Measurements from ENCODE around the gene TAS2R42.

The TAS2R42 gene

DNA sequence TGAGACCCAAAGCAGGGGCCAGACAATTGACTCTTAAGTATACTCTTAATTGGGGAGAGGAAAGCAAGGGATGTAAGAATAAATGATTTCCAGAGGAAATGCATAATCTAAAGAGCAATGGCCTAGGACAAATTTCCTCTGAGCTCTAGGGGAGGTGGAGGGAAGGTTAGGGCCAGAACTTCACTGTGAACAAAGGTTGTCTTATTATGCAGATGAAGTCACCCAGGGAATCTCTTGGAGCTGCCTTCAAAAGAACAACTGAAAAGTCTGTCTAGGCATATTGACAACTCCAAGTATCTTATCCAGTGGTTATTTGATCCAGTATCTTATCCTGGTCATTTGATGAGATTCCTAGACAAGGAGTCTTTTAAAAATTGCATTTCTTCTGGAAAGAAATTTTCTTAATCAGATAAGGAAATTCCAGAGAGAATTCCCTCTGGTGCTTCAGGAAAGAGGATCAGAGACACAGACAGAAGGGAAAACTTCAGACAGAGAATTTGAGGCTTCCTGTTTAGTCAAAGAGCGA, 32.3 kb downstream of the TAS2R42 start:
- H3K79me2 ChIP-seq (ENCODE audit: insufficient read depth, low read length) = peaks cover 24% of the 10 kb centered on the region
- TF ChIP-seq, protein P1, sequence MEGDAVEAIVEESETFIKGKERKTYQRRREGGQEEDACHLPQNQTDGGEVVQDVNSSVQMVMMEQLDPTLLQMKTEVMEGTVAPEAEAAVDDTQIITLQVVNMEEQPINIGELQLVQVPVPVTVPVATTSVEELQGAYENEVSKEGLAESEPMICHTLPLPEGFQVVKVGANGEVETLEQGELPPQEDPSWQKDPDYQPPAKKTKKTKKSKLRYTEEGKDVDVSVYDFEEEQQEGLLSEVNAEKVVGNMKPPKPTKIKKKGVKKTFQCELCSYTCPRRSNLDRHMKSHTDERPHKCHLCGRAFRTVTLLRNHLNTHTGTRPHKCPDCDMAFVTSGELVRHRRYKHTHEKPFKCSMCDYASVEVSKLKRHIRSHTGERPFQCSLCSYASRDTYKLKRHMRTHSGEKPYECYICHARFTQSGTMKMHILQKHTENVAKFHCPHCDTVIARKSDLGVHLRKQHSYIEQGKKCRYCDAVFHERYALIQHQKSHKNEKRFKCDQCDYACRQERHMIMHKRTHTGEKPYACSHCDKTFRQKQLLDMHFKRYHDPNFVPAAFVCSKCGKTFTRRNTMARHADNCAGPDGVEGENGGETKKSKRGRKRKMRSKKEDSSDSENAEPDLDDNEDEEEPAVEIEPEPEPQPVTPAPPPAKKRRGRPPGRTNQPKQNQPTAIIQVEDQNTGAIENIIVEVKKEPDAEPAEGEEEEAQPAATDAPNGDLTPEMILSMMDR (conservative IDR thresholded peaks at IDR 0.05; ENCODE audit: low read length) = no peak
- TF ChIP-seq EZH2phosphoT487 (IDR thresholded peaks at IDR 0.05; ENCODE audit: borderline replicate concordance) = no peak

DNA sequence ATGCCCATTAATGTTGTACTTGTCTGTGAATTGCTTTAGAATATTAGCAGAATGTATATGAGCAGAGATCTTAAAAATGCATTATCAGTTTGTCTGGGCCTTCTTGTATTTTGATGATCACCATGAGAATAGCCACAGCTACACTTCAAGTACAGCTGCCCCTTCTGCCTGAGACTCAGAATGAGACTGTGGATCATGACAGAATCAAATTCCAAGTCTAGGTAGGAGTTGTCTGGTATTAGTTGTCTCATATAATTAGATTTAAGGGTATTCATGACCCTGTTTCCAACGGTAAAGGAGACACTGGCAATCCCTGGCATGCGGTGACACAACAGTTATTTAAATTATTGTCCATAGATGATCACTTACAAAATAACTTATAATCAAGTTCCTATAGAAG, 34.0 kb downstream of the TAS2R42 start:
- H2AFZ ChIP-seq (ENCODE audit: low read length) = no peak overlapping the region
- no peaks in the 10 kb centered on the region for H3K36me3 ChIP-seq (ENCODE audit: insufficient read depth, low read length)
- H4K20me1 ChIP-seq (ENCODE audit: insufficient read depth, low read length, poor library complexity, severe bottlenecking) = no peaks in the 10 kb centered on the region
- TF ChIP-seq, protein P1 (conservative IDR thresholded peaks at IDR 0.05; ENCODE audit: low read length) = no peak
- no peak for TF ChIP-seq EZH2phosphoT487 (IDR thresholded peaks at IDR 0.05; ENCODE audit: borderline replicate concordance)
- H3K4me1 ChIP-seq (ENCODE audit: insufficient read depth, low read length, poor library complexity, severe bottlenecking) = no peaks in the 10 kb centered on the region
- H3K9me3 ChIP-seq (ENCODE audit: insufficient read depth, low read depth, low read length) = no peaks in the 10 kb centered on the region
- H3K9ac ChIP-seq (ENCODE audit: low read depth, low read length, poor library complexity, severe bottlenecking) = no peak overlapping the region
- no peaks in the 10 kb centered on the region for H3K9me2 ChIP-seq (replicated peaks; ENCODE audit: low read depth, low read length)
- no peaks in the 10 kb centered on the region for H3F3A ChIP-seq (ENCODE audit: low read depth)
- no peaks in the 10 kb centered on the region for H3K27me3 ChIP-seq (ENCODE audit: insufficient read depth, low read length, poor library complexity, severe bottlenecking)
- H3K4me3 ChIP-seq (ENCODE audit: low read length, poor library complexity, severe bottlenecking) = no peak overlapping the region
- H3K4me2 ChIP-seq (ENCODE audit: low read depth, low read length, poor library complexity, severe bottlenecking) = no peak overlapping the region
- H3K79me2 ChIP-seq (ENCODE audit: insufficient read depth, low read length) = peaks cover 15% of the 10 kb centered on the region

More for the DNA sequence above, 32.3 kb downstream of the TAS2R42 start:
- no peaks in the 10 kb centered on the region for H3K9me3 ChIP-seq (ENCODE audit: insufficient read depth, low read depth, low read length)
- no peaks in the 10 kb centered on the region for H4K20me1 ChIP-seq (ENCODE audit: insufficient read depth, low read length, poor library complexity, severe bottlenecking)
- H2AFZ ChIP-seq (ENCODE audit: low read length) = no peak overlapping the region
- no peak overlapping the region for H3K9ac ChIP-seq (ENCODE audit: low read depth, low read length, poor library complexity, severe bottlenecking)
- no peak overlapping the region for H3K4me2 ChIP-seq (ENCODE audit: low read depth, low read length, poor library complexity, severe bottlenecking)
- no peaks in the 10 kb centered on the region for H3F3A ChIP-seq (ENCODE audit: low read depth)
- no peaks in the 10 kb centered on the region for H3K36me3 ChIP-seq (ENCODE audit: insufficient read depth, low read length)
- no peaks in the 10 kb centered on the region for H3K9me2 ChIP-seq (replicated peaks; ENCODE audit: low read depth, low read length)
- H3K27me3 ChIP-seq (ENCODE audit: insufficient read depth, low read length, poor library complexity, severe bottlenecking) = no peaks in the 10 kb centered on the region
- no peaks in the 10 kb centered on the region for H3K4me1 ChIP-seq (ENCODE audit: insufficient read depth, low read length, poor library complexity, severe bottlenecking)
- no peak overlapping the region for H3K4me3 ChIP-seq (ENCODE audit: low read length, poor library complexity, severe bottlenecking)

DNA sequence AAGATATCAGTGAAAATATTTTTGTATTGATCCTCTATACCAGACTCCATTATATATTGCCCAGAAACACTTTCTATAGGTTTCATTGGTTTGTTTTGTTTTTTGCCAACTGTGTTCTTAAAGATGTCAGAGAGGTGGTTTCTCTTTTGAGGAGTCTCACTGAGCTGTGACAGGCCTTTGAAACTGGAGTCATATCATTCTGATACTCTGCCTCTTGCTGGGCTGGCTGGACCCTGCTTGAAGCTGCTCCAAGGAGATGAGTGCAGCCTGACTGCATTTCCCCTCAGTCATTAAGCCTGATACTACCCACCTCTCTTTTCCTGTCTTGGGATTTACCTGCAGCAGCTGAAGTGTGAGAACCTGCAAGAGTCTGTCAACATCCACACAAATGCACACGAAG, 35.9 kb downstream of the TAS2R42 start:
- Histone ChIP-seq H3K79me2 (ENCODE audit: insufficient read depth, low read length) (peaks cover 7% of the 10 kb centered on the region), H3K9me2 (replicated peaks; ENCODE audit: low read depth, low read length) (no peaks in the 10 kb centered on the region), H3K36me3 (ENCODE audit: insufficient read depth, low read length) (no peaks in the 10 kb centered on the region), H3K4me1 (ENCODE audit: insufficient read depth, low read length, poor library complexity, severe bottlenecking) (no peaks in the 10 kb centered on the region), H3K9me3 (ENCODE audit: insufficient read depth, low read depth, low read length) (no peaks in the 10 kb centered on the region), H3F3A (ENCODE audit: low read depth) (no peaks in the 10 kb centered on the region), H3K9ac (ENCODE audit: low read depth, low read length, poor library complexity, severe bottlenecking) (no peak overlapping the region), H3K27me3 (ENCODE audit: insufficient read depth, low read length, poor library complexity, severe bottlenecking) (no peaks in the 10 kb centered on the region), H3K4me2 (ENCODE audit: low read depth, low read length, poor library complexity, severe bottlenecking) (no peak overlapping the region), H2AFZ (ENCODE audit: low read length) (no peak overlapping the region), H4K20me1 (ENCODE audit: insufficient read depth, low read length, poor library complexity, severe bottlenecking) (no peaks in the 10 kb centered on the region), H3K4me3 (ENCODE audit: low read length, poor library complexity, severe bottlenecking) (no peak overlapping the region)
- TF ChIP-seq EZH2phosphoT487 (IDR thresholded peaks at IDR 0.05; ENCODE audit: borderline replicate concordance) = no peak
- TF ChIP-seq, protein P1 (conservative IDR thresholded peaks at IDR 0.05; ENCODE audit: low read length) = no peak

Data from Loucy (cell line).